DOHH2 (cell line): Measurements from ENCODE around the gene RTTN.

Experiments used
- EZH2phosphoT487 ChIP-seq: fragments of 200-600 bp; sonication (generic); IDR thresholded peaks from 2 replicates; pipeline ENCODE4 v1.6.1; 2017; ENCODE audit warnings: borderline replicate concordance, mild to moderate bottlenecking, antibody characterized with exemption, low read length, moderate library complexity, mixed read lengths
- TF ChIP-seq, protein P1 (sequence below): fragments of 200-600 bp; sonication (generic); IDR thresholded peaks from one replicate; pipeline ENCODE4 v1.5.1; 2014; ENCODE audit warnings: antibody characterized with exemption, mild to moderate bottlenecking, low read depth, low read length; ENCODE audit not compliant: poor library complexity, severe bottlenecking

GRCh38 chr18:70132999-70133398 is 72.5 kb downstream of the RTTN start:
- TF ChIP-seq, protein P1, sequence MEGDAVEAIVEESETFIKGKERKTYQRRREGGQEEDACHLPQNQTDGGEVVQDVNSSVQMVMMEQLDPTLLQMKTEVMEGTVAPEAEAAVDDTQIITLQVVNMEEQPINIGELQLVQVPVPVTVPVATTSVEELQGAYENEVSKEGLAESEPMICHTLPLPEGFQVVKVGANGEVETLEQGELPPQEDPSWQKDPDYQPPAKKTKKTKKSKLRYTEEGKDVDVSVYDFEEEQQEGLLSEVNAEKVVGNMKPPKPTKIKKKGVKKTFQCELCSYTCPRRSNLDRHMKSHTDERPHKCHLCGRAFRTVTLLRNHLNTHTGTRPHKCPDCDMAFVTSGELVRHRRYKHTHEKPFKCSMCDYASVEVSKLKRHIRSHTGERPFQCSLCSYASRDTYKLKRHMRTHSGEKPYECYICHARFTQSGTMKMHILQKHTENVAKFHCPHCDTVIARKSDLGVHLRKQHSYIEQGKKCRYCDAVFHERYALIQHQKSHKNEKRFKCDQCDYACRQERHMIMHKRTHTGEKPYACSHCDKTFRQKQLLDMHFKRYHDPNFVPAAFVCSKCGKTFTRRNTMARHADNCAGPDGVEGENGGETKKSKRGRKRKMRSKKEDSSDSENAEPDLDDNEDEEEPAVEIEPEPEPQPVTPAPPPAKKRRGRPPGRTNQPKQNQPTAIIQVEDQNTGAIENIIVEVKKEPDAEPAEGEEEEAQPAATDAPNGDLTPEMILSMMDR, result no peak
- TF ChIP-seq EZH2phosphoT487, result no peak
